ENCODE data around the gene ERP44. TPM values are rescaled to one million over a fixed set of nuclear protein-coding genes. Genes with fewer than 3 reads are reported as not detected.

The ERP44 gene
- total RNA-seq, 1 donor: 19.4 TPM

DNA sequence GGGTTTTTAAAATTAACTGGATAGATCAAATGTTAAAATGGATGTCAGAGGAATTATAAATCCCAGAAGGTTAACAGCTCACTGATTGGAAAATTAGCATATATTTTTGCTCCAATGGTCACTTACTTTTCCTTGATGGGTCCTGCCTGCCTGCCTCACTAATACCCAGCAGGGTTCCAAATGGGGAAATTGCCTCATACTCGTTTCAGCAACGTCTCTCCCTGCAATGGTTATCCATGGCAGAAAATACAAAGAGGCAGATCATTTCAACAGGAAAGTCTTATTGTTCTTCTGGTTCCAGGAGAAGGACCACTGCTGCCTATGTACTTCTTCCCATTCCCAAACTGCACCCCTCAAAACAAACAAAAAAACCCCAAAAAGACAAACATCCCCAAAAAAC is 71.3 kb downstream of the ERP44 start:
- TF ChIP-seq, protein P1, sequence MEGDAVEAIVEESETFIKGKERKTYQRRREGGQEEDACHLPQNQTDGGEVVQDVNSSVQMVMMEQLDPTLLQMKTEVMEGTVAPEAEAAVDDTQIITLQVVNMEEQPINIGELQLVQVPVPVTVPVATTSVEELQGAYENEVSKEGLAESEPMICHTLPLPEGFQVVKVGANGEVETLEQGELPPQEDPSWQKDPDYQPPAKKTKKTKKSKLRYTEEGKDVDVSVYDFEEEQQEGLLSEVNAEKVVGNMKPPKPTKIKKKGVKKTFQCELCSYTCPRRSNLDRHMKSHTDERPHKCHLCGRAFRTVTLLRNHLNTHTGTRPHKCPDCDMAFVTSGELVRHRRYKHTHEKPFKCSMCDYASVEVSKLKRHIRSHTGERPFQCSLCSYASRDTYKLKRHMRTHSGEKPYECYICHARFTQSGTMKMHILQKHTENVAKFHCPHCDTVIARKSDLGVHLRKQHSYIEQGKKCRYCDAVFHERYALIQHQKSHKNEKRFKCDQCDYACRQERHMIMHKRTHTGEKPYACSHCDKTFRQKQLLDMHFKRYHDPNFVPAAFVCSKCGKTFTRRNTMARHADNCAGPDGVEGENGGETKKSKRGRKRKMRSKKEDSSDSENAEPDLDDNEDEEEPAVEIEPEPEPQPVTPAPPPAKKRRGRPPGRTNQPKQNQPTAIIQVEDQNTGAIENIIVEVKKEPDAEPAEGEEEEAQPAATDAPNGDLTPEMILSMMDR (IDR thresholded peaks at IDR 0.05; ENCODE audit: insufficient read depth, low read length): no peak
- DNase-seq (ENCODE audit: low read depth): no peak
- H3K4me3 ChIP-seq (ENCODE audit: low read depth, low read length): no peak overlapping the region

DNA sequence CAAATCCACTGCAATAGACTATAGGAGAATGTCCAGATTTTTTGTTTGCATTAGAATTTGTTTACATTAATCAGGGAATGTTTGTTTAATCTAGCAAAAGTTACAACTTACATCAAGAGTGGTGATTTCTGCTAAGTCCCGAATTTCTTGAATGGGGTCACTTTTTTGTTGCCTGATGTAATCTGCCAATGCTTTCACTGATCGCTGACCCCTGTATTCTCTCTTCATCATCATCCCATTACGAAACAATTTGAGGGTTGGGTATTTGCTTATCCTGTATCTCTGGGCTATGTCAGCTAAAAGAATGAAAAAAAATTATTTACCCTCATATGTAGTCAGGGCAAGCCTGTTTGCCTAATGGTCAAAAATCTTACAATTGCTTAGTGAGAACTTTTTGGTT is 76.9 kb downstream of the ERP44 start:
- DNase-seq (ENCODE audit: low read depth): no peak
- TF ChIP-seq, protein P1 (IDR thresholded peaks at IDR 0.05; ENCODE audit: insufficient read depth, low read length): no peak
- H3K4me3 ChIP-seq (ENCODE audit: low read depth, low read length): no peak overlapping the region

DNA sequence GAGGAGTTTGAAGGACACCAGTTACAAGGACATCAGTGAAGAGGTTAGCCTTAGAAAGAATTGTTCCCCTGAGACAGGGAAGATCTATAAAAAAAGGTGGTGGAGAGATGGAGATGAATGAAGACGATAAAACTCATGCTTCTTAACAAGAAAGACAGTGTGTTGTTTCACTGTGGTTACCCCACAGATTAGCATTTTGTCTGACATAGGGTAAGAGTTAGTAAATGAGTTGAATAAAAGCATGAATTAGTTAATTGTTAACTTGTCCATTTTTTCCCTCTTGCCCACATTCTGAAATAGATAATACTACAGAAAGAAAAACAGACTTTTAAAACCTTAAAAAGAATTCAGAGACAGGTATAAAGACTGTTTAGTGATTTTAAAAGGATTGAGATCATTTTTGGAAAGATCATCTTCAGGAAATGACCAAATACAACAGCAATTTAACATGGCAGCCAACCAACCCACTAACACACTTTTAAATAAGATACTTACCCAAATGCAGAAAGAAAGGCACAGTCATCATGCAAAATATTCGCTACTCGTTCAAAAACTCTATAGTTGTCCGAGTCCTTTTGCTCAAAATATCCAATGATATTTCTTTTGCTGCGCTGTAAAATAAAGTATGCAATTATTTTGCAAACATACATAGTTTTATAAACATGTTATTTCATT is 78.5 kb downstream of the ERP44 start:
- H3K4me3 ChIP-seq (ENCODE audit: low read depth, low read length): no peak overlapping the region
- TF ChIP-seq, protein P1 (IDR thresholded peaks at IDR 0.05; ENCODE audit: insufficient read depth, low read length): no peak
- DNase-seq (ENCODE audit: low read depth): peak; percentile 44

DNA sequence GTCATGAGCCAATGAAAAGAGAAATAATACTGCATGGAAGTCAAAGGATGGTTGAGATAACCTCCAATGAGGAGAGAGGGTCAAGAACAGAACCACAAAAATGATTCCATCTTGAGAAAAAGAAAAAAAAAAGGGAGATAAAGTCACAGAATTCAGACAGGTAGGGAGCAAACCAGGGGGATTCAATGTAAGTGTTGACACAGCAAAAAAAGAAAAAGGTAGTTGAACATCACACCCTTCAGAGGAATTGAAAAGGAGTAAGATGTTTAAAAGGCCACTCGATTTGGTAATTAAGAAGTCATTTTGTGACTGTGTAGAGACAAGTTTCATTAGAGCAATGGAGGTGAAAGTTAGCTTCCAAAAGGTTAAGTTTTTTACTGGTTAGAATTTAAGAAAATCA is 79.3 kb downstream of the ERP44 start:
- no peak for DNase-seq (ENCODE audit: low read depth)
- H3K4me3 ChIP-seq (ENCODE audit: low read depth, low read length): no peak overlapping the region
- TF ChIP-seq, protein P1 (IDR thresholded peaks at IDR 0.05; ENCODE audit: insufficient read depth, low read length): no peak

DNA sequence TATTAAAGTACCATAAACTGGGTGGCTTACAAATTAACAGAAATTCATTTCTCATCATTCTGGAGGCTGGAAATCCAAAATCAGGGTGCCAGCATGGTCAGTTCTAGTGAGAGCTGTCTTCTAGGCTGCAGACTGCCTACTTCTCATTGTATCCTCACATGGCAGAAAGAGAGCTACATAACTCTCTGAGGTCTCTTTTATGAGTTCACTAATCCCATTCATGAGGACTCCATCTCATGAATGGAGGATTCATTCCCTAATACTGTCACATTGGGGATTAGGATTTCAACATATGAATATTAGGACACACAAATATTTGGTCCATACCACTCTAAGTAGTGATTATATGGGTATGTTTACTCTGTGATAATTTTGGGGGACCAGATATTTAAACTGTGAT is 84.0 kb downstream of the ERP44 start:
- no peak overlapping the region for H3K4me3 ChIP-seq (ENCODE audit: low read depth, low read length)
- TF ChIP-seq, protein P1 (IDR thresholded peaks at IDR 0.05; ENCODE audit: insufficient read depth, low read length): no peak
- no peak for DNase-seq (ENCODE audit: low read depth)

DNA sequence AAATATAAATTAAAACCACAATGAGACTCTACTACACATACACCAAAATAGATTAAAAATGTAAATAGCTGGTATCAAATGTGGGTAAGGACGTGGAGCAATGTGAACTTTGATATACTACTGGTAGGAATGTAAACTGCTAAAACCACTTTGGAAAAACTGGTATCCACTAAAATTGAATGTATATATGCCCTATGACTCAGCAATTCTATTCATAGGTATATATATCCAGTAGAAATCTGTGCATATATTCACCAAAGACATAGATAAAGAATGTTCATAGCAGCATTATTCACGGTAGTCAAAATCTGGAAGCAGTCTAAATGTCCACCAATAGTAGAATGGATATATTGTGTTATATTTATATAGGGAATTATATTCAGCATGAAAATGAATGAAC is 85.2 kb downstream of the ERP44 start:
- TF ChIP-seq, protein P1 (IDR thresholded peaks at IDR 0.05; ENCODE audit: insufficient read depth, low read length): no peak
- H3K4me3 ChIP-seq (ENCODE audit: low read depth, low read length): no peak overlapping the region
- DNase-seq (ENCODE audit: low read depth): no peak

DNA sequence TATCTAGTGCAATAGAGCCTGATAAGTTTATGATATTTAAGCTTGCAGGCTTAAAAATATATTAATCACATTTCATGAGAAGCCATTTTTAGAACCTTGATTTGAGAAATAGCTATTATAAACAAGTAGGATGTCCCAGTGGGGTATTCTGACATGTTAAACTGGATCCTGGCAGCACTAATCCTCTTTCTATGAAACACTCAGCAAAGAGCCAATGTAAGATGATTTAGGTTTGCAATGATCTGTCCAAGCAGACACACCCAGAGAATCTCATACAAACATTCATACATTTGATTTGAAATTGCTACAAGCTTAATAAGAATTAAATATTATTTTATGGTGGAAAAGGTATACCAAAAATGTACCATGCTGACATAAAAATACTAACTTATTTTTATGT is 86.5 kb downstream of the ERP44 start:
- H3K4me3 ChIP-seq (ENCODE audit: low read depth, low read length): no peak overlapping the region
- DNase-seq (ENCODE audit: low read depth): no peak
- TF ChIP-seq, protein P1 (IDR thresholded peaks at IDR 0.05; ENCODE audit: insufficient read depth, low read length): no peak

All from fibroblast of the aortic adventitia (primary cell).